HG02571 (cell line): ENCODE measurements around the gene INSR.
"Not testable (repeated sequence)": the region's sequence is repeated elsewhere in the genome, so short reads cannot be mapped to it uniquely, and the experiment has no call there.

ENCODE experiments used
- ATAC-seq: cut with Tn5 transposase; IDR thresholded peaks from one replicate; pipeline ENCODE4 v1.9.1; 2021; ENCODE audit warnings: mild to moderate bottlenecking, moderate library complexity; ENCODE audit not compliant: unreplicated experiment

Gene INSR

DNA sequence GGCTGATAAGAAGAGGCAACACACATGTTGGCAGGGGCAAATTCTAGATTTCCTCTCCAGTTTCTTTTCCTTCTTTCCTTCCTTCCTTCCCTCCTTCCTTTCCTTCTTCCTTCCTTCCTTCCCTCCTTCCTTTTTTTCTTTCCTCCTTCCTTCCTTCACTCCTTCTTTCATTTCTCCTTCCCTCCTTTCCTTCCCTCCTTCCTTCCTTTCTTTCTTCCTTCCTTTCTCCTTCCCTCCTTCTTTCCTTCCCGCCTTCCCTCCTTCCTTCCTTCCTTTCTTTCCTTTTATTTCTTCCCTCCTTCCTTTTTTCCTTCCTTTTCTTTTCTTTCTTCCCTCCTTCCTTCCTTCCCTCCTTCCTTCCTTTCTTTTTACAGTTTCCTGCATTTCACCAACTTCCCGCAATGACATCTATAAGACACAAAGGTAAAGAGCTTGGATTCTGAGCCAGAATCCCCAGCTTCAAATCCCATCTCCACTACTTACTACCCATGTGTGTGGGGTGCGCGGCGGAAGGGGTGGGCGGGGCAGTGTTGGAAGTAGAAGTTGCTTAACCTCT lies 35.3 kb downstream of the INSR start:
- no peak for ATAC-seq

DNA sequence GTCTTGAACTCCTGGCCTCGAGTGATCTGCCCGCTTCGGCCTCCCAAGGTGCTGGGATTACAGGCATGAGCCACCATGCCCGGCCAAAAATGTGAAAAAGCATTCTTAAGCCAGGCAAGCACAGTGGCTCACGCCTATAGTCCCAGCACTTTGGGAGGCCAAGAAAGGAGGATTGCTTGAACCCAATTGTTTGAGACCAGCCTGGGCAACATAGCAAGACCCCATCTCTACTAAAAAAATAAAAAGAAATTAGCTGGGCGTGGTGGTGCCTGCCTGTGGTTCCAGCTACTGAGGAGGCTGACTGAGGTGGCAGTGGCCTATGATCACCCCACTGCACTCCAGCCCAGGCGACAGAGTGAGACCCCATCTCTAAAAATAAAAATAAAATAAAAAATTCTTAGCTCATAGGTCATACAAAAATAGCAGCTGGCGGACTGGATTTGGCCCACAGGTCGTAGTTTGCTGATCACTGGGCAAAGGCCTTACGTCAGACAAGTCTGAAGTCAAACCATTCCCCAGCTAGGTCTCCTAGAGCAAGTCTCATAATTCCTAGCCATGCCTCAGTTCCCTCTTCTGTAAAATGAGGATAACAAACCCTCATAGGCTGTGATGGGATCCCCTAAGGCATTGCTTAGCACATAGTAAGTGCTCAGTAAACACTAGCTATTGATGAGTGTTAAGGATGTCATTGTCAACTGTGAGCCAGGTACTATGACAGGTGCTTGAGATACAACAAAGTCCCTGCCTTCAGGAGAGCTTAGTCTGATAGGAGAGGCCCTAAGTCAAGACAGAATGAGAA lies 36.0 kb downstream of the INSR start:
- ATAC-seq = no peak

DNA sequence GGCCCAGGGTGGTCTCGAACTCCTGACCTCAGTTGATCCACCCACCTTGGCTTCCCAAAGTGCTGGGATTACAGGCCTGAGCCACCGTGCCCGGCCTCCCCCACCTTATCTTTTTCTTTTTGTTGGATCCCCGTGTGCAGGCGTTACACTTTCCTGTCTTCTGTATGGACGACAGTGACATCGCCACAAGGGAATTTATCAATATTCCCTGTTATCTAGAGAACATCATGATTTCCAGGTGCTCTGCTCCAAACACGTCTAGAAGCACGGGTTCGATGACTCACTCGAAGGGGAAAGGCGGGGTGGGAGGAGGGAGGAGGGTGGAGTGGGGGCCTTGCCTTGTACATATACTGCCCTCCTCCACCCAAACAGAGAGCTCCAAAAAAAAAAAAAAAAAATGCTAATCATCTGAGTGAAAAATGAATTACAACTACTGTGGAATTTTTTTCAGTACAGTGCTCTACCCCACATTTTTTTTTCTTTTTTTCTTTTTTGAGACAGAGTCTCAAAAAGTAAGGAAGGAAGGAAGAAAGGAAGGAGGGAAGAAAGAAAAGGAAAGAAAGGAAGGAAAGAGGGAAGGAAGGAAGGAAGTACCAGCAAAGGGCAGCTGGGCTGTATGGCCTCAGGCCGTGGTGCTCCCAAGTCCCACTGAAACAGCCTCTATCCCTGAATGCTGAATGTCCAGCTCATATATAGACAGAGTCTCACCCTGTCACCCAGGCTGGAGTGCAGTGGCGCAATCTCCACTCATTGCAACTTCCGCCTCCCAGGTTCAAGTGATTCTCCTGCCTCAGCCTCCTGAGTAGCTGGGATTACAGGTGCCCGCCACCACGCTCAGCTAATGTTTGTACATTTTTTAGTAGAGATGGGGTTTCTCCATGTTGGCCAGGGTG lies 36.8 kb downstream of the INSR start:
- ATAC-seq = no peak

DNA sequence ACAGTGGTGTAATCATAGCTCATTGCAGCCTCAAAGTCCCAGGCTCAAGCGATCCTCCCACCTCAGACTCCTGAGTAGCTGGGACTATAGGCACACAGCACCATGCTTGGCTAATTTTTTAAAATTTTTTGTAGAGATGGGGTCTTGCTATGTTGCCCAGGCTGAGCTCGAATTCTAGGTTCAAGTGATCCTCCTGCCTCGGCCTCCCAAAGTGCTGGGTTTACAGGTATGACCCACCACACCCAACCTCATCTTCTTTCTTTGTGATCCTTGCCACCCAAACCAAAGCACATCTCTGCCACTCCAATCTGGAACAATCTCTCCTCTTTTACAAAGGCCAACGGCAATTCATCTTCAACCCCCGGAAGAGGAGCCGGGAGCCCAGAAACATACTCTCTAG lies 38.6 kb downstream of the INSR start:
- ATAC-seq = no peak

DNA sequence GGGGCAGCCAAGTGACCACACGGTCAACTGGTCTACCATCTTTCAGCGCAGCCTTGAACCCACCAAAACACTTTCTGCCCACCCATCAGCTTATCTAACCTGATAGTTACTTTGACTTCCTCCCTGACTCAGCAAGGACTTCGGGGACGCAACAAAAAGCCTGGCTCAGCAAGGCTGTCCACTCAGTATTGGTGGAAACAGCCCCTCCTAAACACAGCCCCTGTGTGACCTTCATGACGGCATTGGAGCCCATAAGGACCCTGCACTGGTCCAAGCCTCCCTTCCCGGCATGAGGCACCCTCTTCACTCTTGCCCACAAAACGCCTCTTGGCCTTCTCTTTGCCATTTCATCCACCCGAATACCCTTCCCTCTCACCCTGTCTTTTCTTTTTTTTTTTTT lies 39.1 kb downstream of the INSR start:
- ATAC-seq = no peak

GRCh38 chr19:7254590-7254989 lies 39.6 kb downstream of the INSR start:
- no peak for ATAC-seq

DNA sequence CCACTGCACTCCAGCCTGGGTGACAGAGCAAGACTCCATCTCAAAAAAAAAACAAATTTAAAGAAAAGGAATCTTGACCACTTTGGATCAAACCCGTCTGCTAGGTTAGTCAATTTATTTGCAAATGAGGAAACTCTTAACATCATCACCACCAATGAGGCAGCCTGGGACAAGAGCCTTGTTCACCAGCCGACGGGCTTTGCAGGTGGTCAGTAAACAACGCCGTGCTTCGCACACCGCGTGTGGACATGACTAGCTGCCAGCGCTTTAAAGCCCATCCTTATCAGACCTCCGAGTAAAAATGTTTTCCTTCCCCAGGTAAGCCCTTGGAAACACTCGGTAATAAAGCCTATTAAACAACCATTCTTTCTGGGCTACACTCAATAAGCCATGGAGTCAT lies 41.9 kb downstream of the INSR start:
- ATAC-seq = no peak

DNA sequence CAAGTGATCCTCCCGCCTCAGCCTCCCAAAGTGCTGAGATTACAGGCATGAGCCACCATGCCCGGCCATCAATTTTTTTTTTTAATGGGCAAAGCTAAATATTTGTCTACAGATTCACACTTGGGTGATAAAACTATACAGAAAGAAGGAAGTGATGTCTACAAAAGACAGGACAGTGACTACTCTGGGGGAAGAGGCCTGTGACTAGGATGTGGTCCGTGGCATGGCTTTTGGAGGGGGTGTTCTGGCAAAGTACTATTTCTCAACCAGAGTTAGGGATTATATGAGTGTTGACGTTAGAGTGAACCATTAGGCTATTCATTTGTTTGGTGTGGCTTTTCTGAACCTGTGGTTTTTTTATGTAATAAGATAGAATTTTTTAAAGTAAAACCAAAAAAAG lies 42.7 kb downstream of the INSR start:
- no peak for ATAC-seq

DNA sequence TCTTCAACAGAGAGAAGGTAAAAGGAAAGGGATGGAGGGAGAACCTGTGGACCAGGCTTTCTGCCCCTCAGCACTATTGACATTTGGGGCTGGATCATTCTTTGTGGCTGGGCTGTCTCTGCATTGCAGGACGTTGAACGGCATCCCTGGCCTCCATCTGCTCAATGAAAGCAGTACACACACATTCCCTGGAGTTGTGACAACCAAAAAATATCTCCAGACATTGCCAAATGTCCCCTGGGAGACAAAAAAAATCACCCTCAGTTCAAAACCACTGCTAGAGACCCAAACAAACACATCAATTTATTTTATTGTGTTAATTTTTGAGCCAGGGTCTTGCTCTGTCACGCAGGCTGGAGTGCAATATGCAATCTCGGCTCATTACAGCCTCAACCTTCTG lies 43.3 kb downstream of the INSR start:
- ATAC-seq = no peak

GRCh38 chr19:7250057-7250596 lies 44.1 kb downstream of the INSR start:
- ATAC-seq = no peak

DNA sequence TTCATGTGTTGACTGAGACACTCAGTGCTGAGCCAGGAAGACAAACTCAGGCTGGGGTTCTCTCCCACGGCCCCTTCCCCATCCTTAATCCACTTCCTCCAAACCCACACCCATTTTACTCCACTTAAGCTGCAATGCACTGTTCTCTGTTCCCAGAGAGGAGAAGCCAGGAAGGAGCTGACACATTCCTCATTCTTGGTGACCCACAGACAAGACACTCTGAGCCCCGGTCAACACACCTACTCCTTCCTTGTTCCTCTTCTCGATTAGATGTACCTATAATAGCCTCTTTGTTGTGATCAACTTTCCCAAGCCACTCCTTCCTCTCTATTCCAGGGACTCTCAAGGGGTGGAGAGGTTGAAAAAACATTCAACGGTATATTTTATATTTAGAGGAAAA lies 47.1 kb downstream of the INSR start:
- ATAC-seq = no peak

GRCh38 chr19:7246601-7247000 lies 47.6 kb downstream of the INSR start:
- no peak for ATAC-seq

- ATAC-seq = no peak
Measured at GRCh38 chr19:7242601-7243258, 51.5 kb downstream of the INSR start.

GRCh38 chr19:7238051-7238450 lies 56.2 kb downstream of the INSR start:
- no peak for ATAC-seq

DNA sequence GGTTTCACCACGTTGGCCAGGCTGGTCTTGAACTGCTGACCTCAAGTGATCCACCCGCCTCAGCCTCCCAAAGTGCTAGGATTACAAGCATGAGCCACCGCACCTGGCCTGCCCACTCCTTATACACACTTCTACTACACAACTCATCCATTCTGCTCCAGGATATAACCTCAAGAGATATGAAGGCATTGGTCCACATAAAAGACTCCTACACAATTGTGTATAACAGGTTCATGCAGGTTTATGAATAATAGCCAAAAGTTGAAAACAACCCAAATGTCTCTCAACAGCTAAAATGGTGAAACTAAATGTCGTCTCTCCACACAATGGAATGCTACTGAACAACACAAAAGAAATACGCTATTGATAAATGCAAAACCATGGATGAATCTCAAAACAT lies 58.1 kb downstream of the INSR start:
- ATAC-seq = no peak

- no peak for ATAC-seq
Measured at GRCh38 chr19:7230826-7231225, 63.4 kb downstream of the INSR start.

DNA sequence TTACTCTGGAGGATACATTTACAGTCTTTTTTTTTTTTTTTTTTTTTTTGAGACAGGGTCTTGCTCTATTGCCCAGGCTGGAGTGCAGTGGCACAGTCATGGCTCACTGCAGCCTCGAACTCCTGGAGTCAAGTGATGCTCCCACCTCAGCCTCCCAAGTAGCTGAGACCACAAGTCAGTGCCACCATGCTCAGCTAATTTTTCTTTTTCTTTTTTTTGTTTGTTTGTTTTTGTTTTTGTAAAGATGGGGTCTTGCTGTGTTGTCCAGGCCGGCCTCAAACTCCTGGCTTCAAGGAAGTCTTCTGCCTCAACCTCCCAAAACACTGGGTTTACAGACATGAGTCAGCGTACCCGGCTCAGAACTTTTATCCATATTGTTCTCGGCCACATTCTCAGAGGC lies 64.5 kb downstream of the INSR start:
- no peak for ATAC-seq

GRCh38 chr19:7228935-7229541 lies 65.2 kb downstream of the INSR start:
- no peak for ATAC-seq

- ATAC-seq = no peak
Measured at GRCh38 chr19:7227735-7228134, 66.5 kb downstream of the INSR start.

- ATAC-seq = not testable (repeated sequence)
Measured at GRCh38 chr19:7227149-7227548, 67.1 kb downstream of the INSR start.

GRCh38 chr19:7226739-7227138 lies 67.5 kb downstream of the INSR start:
- no peak for ATAC-seq
